DOHH2 (cell line): ENCODE results near the gene METTL25.

Experiments
- H3F3A ChIP-seq: fragments of 200-600 bp; sonication (generic), shearing (Covaris generic); 2 replicates; pipeline ENCODE4 v1.6.0; 2016; ENCODE audit warnings: antibody characterized with exemption, mild to moderate bottlenecking; ENCODE audit not compliant: control insufficient read depth, insufficient read depth
- H3K27ac ChIP-seq: fragments of 200-600 bp; sonication (generic); 2 replicates; pipeline ENCODE4 v1.5.1; 2014; ENCODE audit warnings: low read depth, mild to moderate bottlenecking, low read length, moderate library complexity
- H3K27me3 ChIP-seq: fragments of 200-600 bp; sonication (generic); 2 replicates; pipeline ENCODE4 v1.6.1; 2014; ENCODE audit warnings: mild to moderate bottlenecking, low read length, mixed read lengths; ENCODE audit not compliant: control insufficient read depth
- H3K36me3 ChIP-seq: fragments of 200-600 bp; sonication (generic); 2 replicates; pipeline ENCODE4 v1.6.1; 2014; ENCODE audit warnings: mild to moderate bottlenecking, low read length, moderate library complexity, mixed read lengths; ENCODE audit not compliant: control insufficient read depth
- H3K4me1 ChIP-seq: fragments of 200-600 bp; sonication (generic); 2 replicates; pipeline ENCODE4 v1.6.1; 2014; ENCODE audit warnings: mild to moderate bottlenecking, low read length, mixed read lengths; ENCODE audit not compliant: control insufficient read depth
- H3K4me2 ChIP-seq: fragments of 200-600 bp; sonication (generic); 2 replicates; pipeline ENCODE4 v1.6.0; 2014; ENCODE audit warnings: mild to moderate bottlenecking, low read length, moderate library complexity
- H3K4me3 ChIP-seq: fragments of 200-600 bp; sonication (generic); 2 replicates; pipeline ENCODE4 v1.5.1; 2014; ENCODE audit warnings: mild to moderate bottlenecking, low read length, mixed read lengths
- H3K79me2 ChIP-seq: fragments of 200-600 bp; sonication (generic); 2 replicates; pipeline ENCODE4 v1.6.1; 2014; ENCODE audit warnings: mild to moderate bottlenecking, low read length, mixed read lengths; ENCODE audit not compliant: control insufficient read depth
- H3K9me2 ChIP-seq: fragments of 200-600 bp; sonication (generic); replicated peaks from 2 replicates; pipeline ENCODE4 v1.6.1; 2014; ENCODE audit warnings: mild to moderate bottlenecking, low read length, mixed read lengths; ENCODE audit not compliant: control insufficient read depth
- H3K9me3 ChIP-seq: fragments of 200-600 bp; sonication (generic); 2 replicates; pipeline ENCODE4 v1.6.1; 2014; ENCODE audit warnings: antibody characterized with exemption, low read length, mixed read lengths; ENCODE audit not compliant: control insufficient read depth, insufficient read depth
- H4K20me1 ChIP-seq: fragments of 200-600 bp; sonication (generic); 2 replicates; pipeline ENCODE4 v1.6.0; 2014; ENCODE audit warnings: low read depth, mild to moderate bottlenecking, antibody characterized with exemption, low read length, moderate library complexity; ENCODE audit not compliant: control insufficient read depth, insufficient read depth
- EZH2phosphoT487 ChIP-seq: fragments of 200-600 bp; sonication (generic); IDR thresholded peaks from 2 replicates; pipeline ENCODE4 v1.6.1; 2017; ENCODE audit warnings: borderline replicate concordance, mild to moderate bottlenecking, antibody characterized with exemption, low read length, moderate library complexity, mixed read lengths
- TF ChIP-seq, protein P1 (sequence below): fragments of 200-600 bp; sonication (generic); IDR thresholded peaks from one replicate; pipeline ENCODE4 v1.5.1; 2014; ENCODE audit warnings: antibody characterized with exemption, mild to moderate bottlenecking, low read depth, low read length; ENCODE audit not compliant: poor library complexity, severe bottlenecking

The METTL25 gene

DNA sequence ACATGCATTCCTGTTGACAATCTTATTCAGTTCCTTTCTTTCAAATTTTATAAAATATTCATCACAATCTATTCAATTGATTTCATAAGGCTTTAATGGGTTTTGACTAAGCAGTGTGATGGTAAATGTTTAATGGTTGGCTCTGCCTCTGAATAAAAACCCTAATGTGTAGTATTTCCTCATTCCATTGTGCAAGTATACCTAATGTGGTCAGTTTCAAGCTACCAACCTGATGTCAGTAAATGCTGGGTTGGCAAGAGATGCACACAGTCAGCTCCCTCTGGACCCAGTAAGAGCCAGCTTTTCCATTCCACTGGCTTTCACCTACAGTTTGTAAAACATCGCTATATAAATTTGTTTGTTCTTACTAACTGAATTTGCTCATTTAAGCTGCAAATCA, 53.9 kb downstream of the METTL25 start:
- H3K9me2 ChIP-seq = no peaks in the 10 kb centered on the region
- no peaks in the 10 kb centered on the region for H3K9me3 ChIP-seq
- H3K4me1 ChIP-seq = no peaks in the 10 kb centered on the region
- H3K4me3 ChIP-seq = no peak overlapping the region
- no peaks in the 10 kb centered on the region for H4K20me1 ChIP-seq
- no peak overlapping the region for H3K27ac ChIP-seq
- no peaks in the 10 kb centered on the region for H3K79me2 ChIP-seq
- TF ChIP-seq, protein P1, sequence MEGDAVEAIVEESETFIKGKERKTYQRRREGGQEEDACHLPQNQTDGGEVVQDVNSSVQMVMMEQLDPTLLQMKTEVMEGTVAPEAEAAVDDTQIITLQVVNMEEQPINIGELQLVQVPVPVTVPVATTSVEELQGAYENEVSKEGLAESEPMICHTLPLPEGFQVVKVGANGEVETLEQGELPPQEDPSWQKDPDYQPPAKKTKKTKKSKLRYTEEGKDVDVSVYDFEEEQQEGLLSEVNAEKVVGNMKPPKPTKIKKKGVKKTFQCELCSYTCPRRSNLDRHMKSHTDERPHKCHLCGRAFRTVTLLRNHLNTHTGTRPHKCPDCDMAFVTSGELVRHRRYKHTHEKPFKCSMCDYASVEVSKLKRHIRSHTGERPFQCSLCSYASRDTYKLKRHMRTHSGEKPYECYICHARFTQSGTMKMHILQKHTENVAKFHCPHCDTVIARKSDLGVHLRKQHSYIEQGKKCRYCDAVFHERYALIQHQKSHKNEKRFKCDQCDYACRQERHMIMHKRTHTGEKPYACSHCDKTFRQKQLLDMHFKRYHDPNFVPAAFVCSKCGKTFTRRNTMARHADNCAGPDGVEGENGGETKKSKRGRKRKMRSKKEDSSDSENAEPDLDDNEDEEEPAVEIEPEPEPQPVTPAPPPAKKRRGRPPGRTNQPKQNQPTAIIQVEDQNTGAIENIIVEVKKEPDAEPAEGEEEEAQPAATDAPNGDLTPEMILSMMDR = no peak
- no peaks in the 10 kb centered on the region for H3F3A ChIP-seq
- no peaks in the 10 kb centered on the region for H3K27me3 ChIP-seq
- no peak overlapping the region for H3K4me2 ChIP-seq
- H3K36me3 ChIP-seq = no peaks in the 10 kb centered on the region

DNA sequence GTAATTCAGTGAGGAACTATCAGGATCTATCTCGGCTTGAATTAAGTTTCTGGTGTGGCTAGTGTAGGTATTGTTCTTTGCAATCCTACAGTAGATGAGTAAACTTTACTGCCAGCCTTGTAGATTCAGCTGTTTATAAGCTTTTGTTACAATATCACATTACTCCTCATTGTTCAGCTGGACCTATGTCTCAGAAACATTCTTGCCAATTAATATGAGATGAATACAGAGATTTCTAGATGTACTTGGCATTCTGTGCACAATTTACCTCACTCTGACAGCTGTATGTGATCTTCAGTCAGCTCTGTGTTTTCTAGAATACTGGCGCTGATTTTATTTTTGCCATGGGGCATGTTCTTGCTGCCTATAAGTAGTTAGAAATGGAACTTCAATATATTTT, 55.7 kb downstream of the METTL25 start:
- H3K36me3 ChIP-seq = no peaks in the 10 kb centered on the region
- H3F3A ChIP-seq = no peaks in the 10 kb centered on the region
- no peak overlapping the region for H3K4me3 ChIP-seq
- no peaks in the 10 kb centered on the region for H4K20me1 ChIP-seq
- H3K27ac ChIP-seq = no peak overlapping the region
- H3K9me2 ChIP-seq = no peaks in the 10 kb centered on the region
- no peaks in the 10 kb centered on the region for H3K9me3 ChIP-seq
- H3K79me2 ChIP-seq = no peaks in the 10 kb centered on the region
- H3K4me1 ChIP-seq = no peaks in the 10 kb centered on the region
- H3K27me3 ChIP-seq = no peaks in the 10 kb centered on the region
- no peak overlapping the region for H3K4me2 ChIP-seq
- TF ChIP-seq EZH2phosphoT487 = no peak
- TF ChIP-seq, protein P1 = no peak

DNA sequence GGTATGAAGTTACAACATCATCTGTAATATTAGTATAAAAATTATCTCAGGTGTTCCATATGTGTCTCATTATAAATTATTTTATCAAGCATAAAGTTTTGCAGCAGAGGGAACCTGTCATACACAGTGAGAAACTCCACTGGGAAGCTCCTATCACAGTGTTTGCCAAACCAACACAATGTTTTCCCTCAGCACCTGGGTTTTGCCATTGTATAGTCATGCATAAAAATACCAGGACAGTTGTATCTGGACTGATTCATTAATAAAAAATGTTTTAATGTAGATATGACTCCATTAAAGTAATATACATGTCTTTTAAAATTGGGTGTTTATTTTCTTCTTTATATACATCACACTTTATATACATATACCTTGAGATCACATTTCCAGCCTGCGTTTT, 56.6 kb downstream of the METTL25 start:
- no peaks in the 10 kb centered on the region for H3K9me3 ChIP-seq
- H3K79me2 ChIP-seq = no peaks in the 10 kb centered on the region
- no peaks in the 10 kb centered on the region for H3K36me3 ChIP-seq
- H3K27me3 ChIP-seq = no peaks in the 10 kb centered on the region
- H3F3A ChIP-seq = no peaks in the 10 kb centered on the region
- H3K9me2 ChIP-seq = no peaks in the 10 kb centered on the region
- no peaks in the 10 kb centered on the region for H3K4me1 ChIP-seq
- H3K4me2 ChIP-seq = no peak overlapping the region
- TF ChIP-seq EZH2phosphoT487 = no peak
- TF ChIP-seq, protein P1 = no peak
- H3K4me3 ChIP-seq = no peak overlapping the region
- no peak overlapping the region for H3K27ac ChIP-seq
- H4K20me1 ChIP-seq = no peaks in the 10 kb centered on the region

DNA sequence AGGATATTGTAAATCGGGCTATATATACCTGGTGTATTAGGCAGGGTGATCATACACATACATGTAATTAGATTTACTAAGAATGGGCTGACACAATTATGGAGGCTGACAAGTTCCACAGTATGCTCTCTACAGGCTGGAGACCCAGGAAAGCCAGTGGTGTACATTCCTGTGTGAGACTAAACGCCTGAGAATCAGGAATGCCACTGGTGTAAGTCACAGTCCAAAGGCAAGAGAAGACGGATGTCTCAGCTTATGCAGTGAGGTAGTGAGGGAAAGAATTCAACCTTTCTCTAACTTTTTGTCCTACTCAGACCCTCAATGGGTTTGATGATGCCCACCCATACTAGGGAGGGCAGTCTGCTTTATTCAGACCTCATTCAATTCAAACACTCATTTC, 57.1 kb downstream of the METTL25 start:
- Histone ChIP-seq H3K4me1 (no peaks in the 10 kb centered on the region), H3K27me3 (no peaks in the 10 kb centered on the region), H3K36me3 (no peaks in the 10 kb centered on the region), H3K79me2 (no peaks in the 10 kb centered on the region), H3K9me3 (no peaks in the 10 kb centered on the region), H4K20me1 (no peaks in the 10 kb centered on the region), H3K27ac (no peak overlapping the region), H3K4me2 (no peak overlapping the region), H3K9me2 (no peaks in the 10 kb centered on the region), H3F3A (no peaks in the 10 kb centered on the region), H3K4me3 (no peak overlapping the region)
- TF ChIP-seq EZH2phosphoT487 = no peak
- TF ChIP-seq, protein P1 = no peak
